GM23338 (cell line): Measurements from ENCODE around the gene SMAD1. TPM values are rescaled to one million over a fixed set of nuclear protein-coding genes. Genes with fewer than 3 reads are reported as not detected.

ENCODE experiments used
- ATAC-seq: fragments of 200-7000 bp; cut with Tn5 transposase; 3 replicates; pipeline ENCODE4 v1.9.1; 2020
- DNase-seq: peaks from one replicate; pipeline ENCODE4 v3.0.0-alpha.2; 2015; ENCODE audit warnings: low spot score
- H2AFZ ChIP-seq: fragments of 200-600 bp; sonication (generic); 2 replicates; pipeline ENCODE4 v1.8.0; 2016; ENCODE audit warnings: antibody characterized with exemption, mild to moderate bottlenecking, moderate library complexity
- H3F3A ChIP-seq: fragments of 200-600 bp; sonication (generic); replicated peaks from 2 replicates; pipeline ENCODE4 v1.8.0; 2017; ENCODE audit warnings: antibody characterized with exemption, mixed run types, low read depth
- H3K27ac ChIP-seq: fragments of 200-600 bp; sonication (generic); 2 replicates; pipeline ENCODE4 v1.6.1; 2016; ENCODE audit warnings: low read depth
- H3K27me3 ChIP-seq: fragments of 200-600 bp; sonication (generic); 2 replicates; pipeline ENCODE4 v1.8.0; 2016; ENCODE audit warnings: mild to moderate bottlenecking, mixed run types, moderate library complexity; ENCODE audit not compliant: insufficient read depth
- H3K36me3 ChIP-seq: fragments of 200-600 bp; sonication (generic); 2 replicates; pipeline ENCODE4 v1.8.0; 2016; ENCODE audit warnings: mild to moderate bottlenecking; ENCODE audit not compliant: insufficient read depth
- H3K4me1 ChIP-seq: fragments of 200-600 bp; sonication (generic); 2 replicates; pipeline ENCODE4 v1.8.0; 2016; ENCODE audit warnings: mild to moderate bottlenecking, moderate library complexity; ENCODE audit not compliant: insufficient read depth
- H3K4me2 ChIP-seq: fragments of 200-600 bp; sonication (generic); 2 replicates; pipeline ENCODE4 v1.7.1; 2017; ENCODE audit warnings: mixed run types
- H3K4me3 ChIP-seq: fragments of 200-600 bp; sonication (generic); 2 replicates; pipeline ENCODE4 v1.6.1; 2016; ENCODE audit warnings: mixed run types
- H3K79me2 ChIP-seq: fragments of 200-600 bp; sonication (generic); replicated peaks from 2 replicates; pipeline ENCODE4 v1.8.0; 2017; ENCODE audit warnings: mild to moderate bottlenecking; ENCODE audit not compliant: insufficient read depth
- H3K9me2 ChIP-seq: fragments of 200-600 bp; sonication (generic); 2 replicates; pipeline ENCODE4 v1.8.0; 2017; ENCODE audit not compliant: insufficient read depth
- H4K20me1 ChIP-seq: fragments of 200-600 bp; sonication (generic); replicated peaks from 2 replicates; pipeline ENCODE4 v1.8.0; 2017; ENCODE audit warnings: mild to moderate bottlenecking; ENCODE audit not compliant: insufficient read depth
- H3K27ac Mint-ChIP-seq: 2 replicates; pipeline ENCODE4 v1.8.0; 2020; ENCODE audit warnings: inconsistent platforms, mild to moderate bottlenecking, moderate library complexity, mixed read lengths
- H3K27me3 Mint-ChIP-seq: 3 replicates; pipeline ENCODE4 v1.8.0; 2022; ENCODE audit warnings: low read depth, mild to moderate bottlenecking, moderate library complexity, mixed read lengths, inconsistent platforms; ENCODE audit not compliant: insufficient read depth, poor library complexity
- H3K36me3 Mint-ChIP-seq: 3 replicates; pipeline ENCODE4 v1.8.0; 2021; ENCODE audit warnings: low read depth, mild to moderate bottlenecking, inconsistent platforms, moderate library complexity, mixed read lengths
- H3K4me1 Mint-ChIP-seq: 3 replicates; pipeline ENCODE4 v1.8.0; 2020; ENCODE audit warnings: mild to moderate bottlenecking, inconsistent platforms, mixed read lengths
- H3K4me3 Mint-ChIP-seq: 3 replicates; pipeline ENCODE4 v1.8.0; 2021; ENCODE audit warnings: moderate library complexity, mild to moderate bottlenecking, inconsistent platforms, mixed read lengths
- H3K9me3 Mint-ChIP-seq: 3 replicates; pipeline ENCODE4 v1.8.0; 2020; ENCODE audit warnings: moderate library complexity, mild to moderate bottlenecking, inconsistent platforms, mixed read lengths
- CREB1 ChIP-seq: fragments of 250-450 bp; sonication (Bioruptor Pico); IDR thresholded peaks from 2 replicates; pipeline ENCODE4 v1.5.0; 2020; ENCODE audit warnings: low read depth, mild to moderate bottlenecking, moderate library complexity
- ETS1 ChIP-seq: IDR thresholded peaks from 2 replicates; pipeline ENCODE4 v1.6.1; 2016; ENCODE audit warnings: antibody characterized with exemption
- JUNB ChIP-seq: IDR thresholded peaks from one replicate; pipeline ENCODE4 v1.6.1; 2016; ENCODE audit warnings: antibody characterized with exemption; ENCODE audit not compliant: unreplicated experiment
- POLR2AphosphoS5 ChIP-seq: IDR thresholded peaks from 2 replicates; pipeline ENCODE4 v1.6.1; 2016; ENCODE audit warnings: antibody characterized with exemption, low read depth
- REST ChIP-seq: IDR thresholded peaks from one replicate; pipeline ENCODE4 v1.6.1; 2018; ENCODE audit warnings: antibody characterized with exemption; ENCODE audit not compliant: unreplicated experiment
- ZNF114 ChIP-seq: fragments of 250-450 bp; sonication (Bioruptor Pico); IDR thresholded peaks from 2 replicates; pipeline ENCODE4 v1.5.0; 2020; ENCODE audit warnings: mild to moderate bottlenecking, moderate library complexity
- ZNF331 ChIP-seq: fragments of 250-450 bp; sonication (Bioruptor Pico); IDR thresholded peaks from 2 replicates; pipeline ENCODE4 v1.5.0; 2020; ENCODE audit warnings: low read depth, mild to moderate bottlenecking, moderate library complexity
- ZNF462 ChIP-seq: fragments of 250-450 bp; sonication (Bioruptor Pico); IDR thresholded peaks from 2 replicates; pipeline ENCODE4 v1.5.0; 2020; ENCODE audit warnings: mild to moderate bottlenecking, moderate library complexity
- polyA plus RNA-seq: library from polyadenylated mRNA; unstranded; fragments of >200 nt; fragmentation: Nextera tagmentation; extraction: Ambion mirVana; gene quantifications from 2 replicates; pipeline ENCODE4 v1.2.1, GENCODE V29; 2016
- total RNA-seq: library from RNA; depleted of rRNA; stranded (reverse); fragments of >200 nt; shearing (Covaris generic); gene quantifications from 2 replicates; pipeline ENCODE4 v1.2.3, GENCODE V29; 2014

Gene SMAD1
- total and polyA plus RNA-seq, 2 experiments from 2014 or later: 19.8 to 33.6 TPM

GRCh38 chr4:145580906-145581305 lies 99.3 kb downstream of the SMAD1 start:
- Histone ChIP-seq H3K27me3 (no peaks in the 10 kb centered on the region), H4K20me1 (no peaks in the 10 kb centered on the region), H3F3A (no peaks in the 10 kb centered on the region), H2AFZ (no peak overlapping the region), H3K36me3 (no peaks in the 10 kb centered on the region), H3K9me2 (no peaks in the 10 kb centered on the region), H3K4me2 (no peak overlapping the region), H3K4me1 (no peaks in the 10 kb centered on the region), H3K79me2 (no peaks in the 10 kb centered on the region), H3K4me3 (no peak overlapping the region), H3K27ac (no peak overlapping the region)
- DNase-seq (no peak), ATAC-seq (no peak)
- TF ChIP-seq JUNB: no peak
- TF ChIP-seq POLR2AphosphoS5: no peak
- no peak for TF ChIP-seq ETS1
- Mint-ChIP-seq H3K4me1 (no peaks in the 10 kb centered on the region), H3K27ac (no peak overlapping the region), H3K9me3 (peaks cover 10% of the 10 kb centered on the region; the same call in 2 of the 3 replicates), H3K4me3 (no peak overlapping the region), H3K27me3 (peaks cover 3% of the 10 kb centered on the region), H3K36me3 (no peaks in the 10 kb centered on the region)

GRCh38 chr4:145583191-145584055 lies 101.8 kb downstream of the SMAD1 start:
- no peak for TF ChIP-seq CREB1
- TF ChIP-seq ETS1: no peak
- no peak for TF ChIP-seq REST
- no peak for TF ChIP-seq ZNF331 (CRISPR knock-in tag)
- no peak for TF ChIP-seq JUNB
- no peak for TF ChIP-seq ZNF462 (CRISPR knock-in tag)
- TF ChIP-seq ZNF114: no peak
- peaks cover 8% of the 10 kb centered on the region; the same call in 2 of the 3 replicates for H3K4me1 Mint-ChIP-seq
- no peak for ATAC-seq

More at GRCh38 chr4:145583191-145584055, 101.8 kb downstream of the SMAD1 start:
- Mint-ChIP-seq H3K27me3 (peaks cover 3% of the 10 kb centered on the region), H3K27ac (no peak overlapping the region), H3K4me3 (no peak overlapping the region), H3K9me3 (peaks cover 10% of the 10 kb centered on the region; the same call in 2 of the 3 replicates), H3K36me3 (no peaks in the 10 kb centered on the region)
- H3K4me3 ChIP-seq: no peak overlapping the region
- H3K4me1 ChIP-seq: no peaks in the 10 kb centered on the region
- no peaks in the 10 kb centered on the region for H3K36me3 ChIP-seq
- H3K79me2 ChIP-seq: no peaks in the 10 kb centered on the region
- no peak overlapping the region for H3K27ac ChIP-seq
- no peak overlapping the region for H2AFZ ChIP-seq
- DNase-seq: no peak
- H3F3A ChIP-seq: no peaks in the 10 kb centered on the region
- no peaks in the 10 kb centered on the region for H3K27me3 ChIP-seq
- H4K20me1 ChIP-seq: no peaks in the 10 kb centered on the region
- no peak overlapping the region for H3K4me2 ChIP-seq
- H3K9me2 ChIP-seq: 0 out of 2 replicates have a peak, but pooled peaks cover 4% of the 10 kb centered on the region
